ENCODE data around the gene FAM204A.

FAM204A gene

GRCh38 chr10:118341791-118342637 lies at the start of gene FAM204A:
Gene FAM204A, minus strand, starts transcription at chr10:118342324. Its CDS starts 5,909 bp downstream, at chr10:118336415.
- DNase-seq: peak; percentile 93

- DNase-seq: no peak
Measured at GRCh38 chr10:118383699-118384098, 41.6 kb upstream of the FAM204A start.

GRCh38 chr10:118383063-118383689 lies 41.1 kb upstream of the FAM204A start:
- DNase-seq: no peak

GRCh38 chr10:118374404-118374803 lies 32.3 kb upstream of the FAM204A start:
- no peak for DNase-seq

- DNase-seq: no peak
Measured at GRCh38 chr10:118373786-118374185, 31.7 kb upstream of the FAM204A start.

- DNase-seq: no peak
Measured at GRCh38 chr10:118370499-118370898, 28.4 kb upstream of the FAM204A start.

GRCh38 chr10:118369641-118370205 lies 27.6 kb upstream of the FAM204A start:
- peak; percentile 78 for DNase-seq

- DNase-seq: no peak
Measured at GRCh38 chr10:118365702-118366101, 23.6 kb upstream of the FAM204A start.

- no peak for DNase-seq
Measured at GRCh38 chr10:118362103-118362502, 20.0 kb upstream of the FAM204A start.

- DNase-seq: no peak
Measured at GRCh38 chr10:118358327-118358726, 16.2 kb upstream of the FAM204A start.

- DNase-seq: no peak
Measured at GRCh38 chr10:118357841-118358240, 15.7 kb upstream of the FAM204A start.

- no peak for DNase-seq
Measured at GRCh38 chr10:118356628-118357027, 14.5 kb upstream of the FAM204A start.

GRCh38 chr10:118355234-118355633 lies 13.1 kb upstream of the FAM204A start:
- DNase-seq: no peak

- DNase-seq: no peak
Measured at GRCh38 chr10:118349235-118349634, 7.1 kb upstream of the FAM204A start.

GRCh38 chr10:118343549-118343948 lies 1.4 kb upstream of the FAM204A start:
- peak; percentile 9 for DNase-seq

GRCh38 chr10:118343115-118343514 lies 991 bp upstream of the FAM204A start:
- no peak for DNase-seq

GRCh38 chr10:118342638-118343020 lies 505 bp upstream of the FAM204A start:
- DNase-seq: no peak

- DNase-seq: peak; percentile 5
Measured at GRCh38 chr10:118340486-118340885, 1.6 kb downstream of the FAM204A start.

- no peak for DNase-seq
Measured at GRCh38 chr10:118339111-118339510, 3.0 kb downstream of the FAM204A start.

GRCh38 chr10:118337356-118337755 lies 4.8 kb downstream of the FAM204A start:
- no peak for DNase-seq

GRCh38 chr10:118333871-118334270 lies 8.3 kb downstream of the FAM204A start:
- no peak for DNase-seq

- DNase-seq: no peak
Measured at GRCh38 chr10:118332948-118333710, 9.0 kb downstream of the FAM204A start.

- peak; percentile 12 for DNase-seq
Measured at GRCh38 chr10:118332236-118332635, 9.9 kb downstream of the FAM204A start.

Data from NCI-H82 (cell line).